GM18517 (cell line): ENCODE measurements around the gene INHBC.

Source experiments
- ATAC-seq: cut with Tn5 transposase; IDR thresholded peaks from one replicate; pipeline ENCODE4 v1.9.1; 2021; ENCODE audit warnings: mild to moderate bottlenecking, moderate library complexity; ENCODE audit not compliant: unreplicated experiment

INHBC gene

GRCh38 chr12:57452937-57453509 lies 18.4 kb downstream of the INHBC start:
- ATAC-seq = no peak

- no peak for ATAC-seq
Observed at GRCh38 chr12:57454213-57454565, 19.6 kb downstream of the INHBC start.

- no peak for ATAC-seq
Observed at GRCh38 chr12:57454566-57455373, 20.2 kb downstream of the INHBC start, which contains the start of gene INHBE. Gene INHBE (plus strand): TSS chr12:57455307. CDS start chr12:57455537, 230 bp downstream.

- ATAC-seq = no peak
Observed at GRCh38 chr12:57455374-57456144, 21.0 kb downstream of the INHBC start.

GRCh38 chr12:57456145-57456700 lies 21.6 kb downstream of the INHBC start:
- peak; percentile 38 for ATAC-seq

GRCh38 chr12:57456737-57457490 lies 22.3 kb downstream of the INHBC start:
- no peak for ATAC-seq

- no peak for ATAC-seq
Observed at GRCh38 chr12:57458665-57459054, 24.1 kb downstream of the INHBC start.

- ATAC-seq = peak; percentile 66
Observed at GRCh38 chr12:57459055-57459749, 24.6 kb downstream of the INHBC start.

- ATAC-seq = no peak
Observed at GRCh38 chr12:57459750-57460467, 25.3 kb downstream of the INHBC start, which contains the start of gene GLI1. Gene GLI1 (plus strand): TSS chr12:57459785. CDS start chr12:57463692, 3,907 bp downstream.

- no peak for ATAC-seq
Observed at GRCh38 chr12:57460468-57460784, 25.8 kb downstream of the INHBC start.

- ATAC-seq = no peak
Observed at GRCh38 chr12:57460841-57461275, 26.3 kb downstream of the INHBC start.

GRCh38 chr12:57461276-57461916 lies 26.8 kb downstream of the INHBC start:
- no peak for ATAC-seq

- no peak for ATAC-seq
Observed at GRCh38 chr12:57461917-57462250, 27.3 kb downstream of the INHBC start.

GRCh38 chr12:57462251-57462911 lies 27.8 kb downstream of the INHBC start:
- peak; percentile 65 for ATAC-seq

GRCh38 chr12:57462912-57463253 lies 28.3 kb downstream of the INHBC start:
- no peak for ATAC-seq

GRCh38 chr12:57464569-57464968 lies 30.0 kb downstream of the INHBC start:
- no peak for ATAC-seq

- ATAC-seq = no peak
Observed at GRCh38 chr12:57465030-57465746, 30.6 kb downstream of the INHBC start.
